Activated naive CD8-positive, alpha-beta T cell treated with anti-CD3 and anti-CD28 coated beads for 36 hours (primary cell): Measurements from ENCODE around the gene MRPS18A. TPM values are rescaled to one million over a fixed set of nuclear protein-coding genes. Genes with fewer than 3 reads are reported as not detected.
A peak's percentile ranks its signal among the peaks of the same experiment; 100 is the strongest.
"Not testable (repeated sequence)": the region's sequence is repeated elsewhere in the genome, so short reads cannot be mapped to it uniquely, and the experiment has no call there.

Experiments
- DNase-seq: peaks from one replicate; pipeline ENCODE4 v3.0.0; 2021
- H3K27ac Mint-ChIP-seq: one replicate; pipeline ENCODE4 v1.8.0; 2022; ENCODE audit warnings: mild to moderate bottlenecking, moderate library complexity, mixed read lengths
- H3K27me3 Mint-ChIP-seq: one replicate; pipeline ENCODE4 v1.8.0; 2022; ENCODE audit warnings: mild to moderate bottlenecking, mixed read lengths
- H3K36me3 Mint-ChIP-seq: one replicate; pipeline ENCODE4 v1.8.0; 2021; ENCODE audit warnings: mild to moderate bottlenecking, mixed read lengths
- H3K4me1 Mint-ChIP-seq: one replicate; pipeline ENCODE4 v1.8.0; 2021; ENCODE audit warnings: mixed read lengths
- H3K4me3 Mint-ChIP-seq: one replicate; pipeline ENCODE4 v1.8.0; 2022; ENCODE audit warnings: mild to moderate bottlenecking, moderate library complexity, mixed read lengths
- H3K9me3 Mint-ChIP-seq: one replicate; pipeline ENCODE4 v1.8.0; 2022; ENCODE audit warnings: mixed read lengths
- total RNA-seq, 2 experiments: library from RNA; stranded (reverse); gene quantifications; one replicate each; pipeline ENCODE4 v1.2.3, GENCODE V29; 2021

Gene MRPS18A
- total RNA-seq, 2 experiments from 2014 or later: 63.8 to 65.3 TPM

DNA sequence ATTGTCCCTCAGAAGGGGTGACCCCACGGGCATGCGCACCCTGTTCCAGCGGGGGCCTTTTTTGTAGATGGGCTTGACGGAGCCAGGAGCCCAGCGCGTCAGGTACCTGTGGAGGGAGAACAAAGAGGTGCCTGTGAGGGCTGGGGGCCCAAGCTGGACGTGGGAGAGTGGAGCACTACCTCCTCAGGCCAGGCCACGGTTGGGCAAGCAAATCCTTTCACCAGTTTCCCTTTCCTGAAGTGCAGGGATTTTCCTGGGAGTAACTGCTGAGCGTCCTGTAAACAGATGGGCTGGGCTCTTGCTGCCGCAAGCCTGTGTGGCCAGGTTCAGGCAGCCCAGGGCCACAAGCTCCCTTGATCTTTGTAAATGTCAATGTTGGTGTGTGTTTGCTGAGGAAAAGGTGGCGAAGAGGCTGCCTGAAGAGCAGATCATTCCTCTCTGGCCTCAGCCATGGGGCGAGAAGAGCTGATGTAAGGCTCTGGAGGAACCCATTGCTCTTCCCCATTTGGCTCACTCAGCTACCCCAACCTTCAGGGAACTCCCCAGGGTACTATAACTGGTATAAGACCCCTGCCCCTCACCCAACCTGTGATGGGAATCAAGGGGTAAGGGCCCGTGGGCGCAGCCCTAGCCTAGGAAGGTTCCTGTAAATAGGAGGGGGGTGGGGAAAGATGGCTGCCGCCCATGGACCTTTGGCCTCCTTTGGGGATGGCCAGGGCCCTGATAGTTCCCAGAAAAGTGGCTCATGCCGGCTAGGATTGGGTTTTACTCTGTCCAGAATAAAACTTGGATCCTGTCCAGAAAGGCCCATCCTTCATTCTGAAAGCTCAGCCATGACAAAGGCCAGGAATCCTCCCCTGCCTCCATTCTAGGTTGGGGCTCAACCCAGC lies 15.5 kb downstream of the MRPS18A start:
- DNase-seq: no peak
- no peak overlapping the region for H3K27ac Mint-ChIP-seq
- peaks cover 6% of the 10 kb centered on the region for H3K36me3 Mint-ChIP-seq
- peaks cover 35% of the 10 kb centered on the region for H3K4me1 Mint-ChIP-seq
- no peak overlapping the region for H3K4me3 Mint-ChIP-seq
- no peaks in the 10 kb centered on the region for H3K27me3 Mint-ChIP-seq
- H3K9me3 Mint-ChIP-seq: no peaks in the 10 kb centered on the region

DNA sequence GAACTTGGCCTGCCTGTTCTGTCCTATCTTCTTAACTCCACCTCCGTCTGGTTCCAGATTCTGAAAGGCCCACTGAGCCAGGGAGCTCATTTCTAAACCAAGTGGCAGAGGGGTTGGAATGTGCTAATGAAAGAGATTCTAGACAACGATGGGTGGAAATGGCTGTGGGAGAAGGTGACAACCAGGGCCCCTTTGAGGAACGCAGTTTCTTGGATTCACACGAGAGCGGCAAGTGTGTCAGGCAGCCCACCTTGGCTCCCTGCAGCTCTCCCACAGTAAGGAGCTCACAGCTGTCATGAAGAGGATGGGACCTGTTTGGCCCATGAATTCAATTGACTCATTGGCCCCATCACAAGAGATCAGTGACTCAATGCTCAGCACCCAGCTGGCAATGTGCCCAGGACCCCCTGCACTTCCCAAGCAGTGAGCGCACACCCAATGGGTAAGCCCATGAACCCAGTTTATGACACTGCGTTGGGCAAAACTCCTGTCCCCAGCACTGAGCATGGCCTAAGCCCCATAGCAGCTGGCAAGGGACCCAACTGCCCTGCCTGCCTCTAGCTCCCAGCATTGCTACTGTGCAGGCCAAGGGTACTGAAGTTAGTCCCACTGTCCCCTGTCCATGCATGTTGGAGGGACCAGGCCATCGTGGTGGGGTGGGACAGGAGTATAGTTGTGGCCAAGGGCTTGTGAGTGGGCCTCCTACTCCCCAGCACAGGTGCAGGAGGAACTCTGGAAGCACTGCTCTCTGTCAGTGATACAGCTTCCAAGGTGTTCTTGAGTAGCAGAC lies 16.4 kb downstream of the MRPS18A start:
- Mint-ChIP-seq H3K36me3 (peaks cover 6% of the 10 kb centered on the region), H3K27ac (no peak overlapping the region), H3K4me1 (peaks cover 37% of the 10 kb centered on the region), H3K9me3 (no peaks in the 10 kb centered on the region), H3K27me3 (no peaks in the 10 kb centered on the region), H3K4me3 (no peak overlapping the region)
- DNase-seq: no peak

DNA sequence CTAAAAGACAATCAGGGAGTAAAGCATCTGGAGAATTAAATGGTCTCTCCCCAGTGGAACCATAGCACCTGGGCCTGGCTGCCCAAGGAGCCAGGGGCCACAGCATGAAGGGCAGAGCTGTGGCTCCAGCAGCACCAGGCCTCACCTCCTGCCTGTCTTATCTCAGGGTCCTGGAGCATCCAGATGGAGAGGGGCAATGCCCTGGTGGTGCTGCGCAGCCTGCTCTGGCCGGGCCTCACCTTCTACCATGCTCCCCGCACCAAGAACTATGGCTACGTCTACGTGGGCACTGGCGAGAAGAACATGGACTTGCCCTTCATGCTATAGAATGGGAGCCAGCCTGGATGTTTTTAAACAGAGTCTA lies 17.0 kb downstream of the MRPS18A start:
- peaks cover 6% of the 10 kb centered on the region for H3K36me3 Mint-ChIP-seq
- no peaks in the 10 kb centered on the region for H3K9me3 Mint-ChIP-seq
- H3K27ac Mint-ChIP-seq: peak overlapping the region; percentile 63
- H3K4me1 Mint-ChIP-seq: peaks cover 37% of the 10 kb centered on the region
- DNase-seq: no peak
- no peaks in the 10 kb centered on the region for H3K27me3 Mint-ChIP-seq
- no peak overlapping the region for H3K4me3 Mint-ChIP-seq

DNA sequence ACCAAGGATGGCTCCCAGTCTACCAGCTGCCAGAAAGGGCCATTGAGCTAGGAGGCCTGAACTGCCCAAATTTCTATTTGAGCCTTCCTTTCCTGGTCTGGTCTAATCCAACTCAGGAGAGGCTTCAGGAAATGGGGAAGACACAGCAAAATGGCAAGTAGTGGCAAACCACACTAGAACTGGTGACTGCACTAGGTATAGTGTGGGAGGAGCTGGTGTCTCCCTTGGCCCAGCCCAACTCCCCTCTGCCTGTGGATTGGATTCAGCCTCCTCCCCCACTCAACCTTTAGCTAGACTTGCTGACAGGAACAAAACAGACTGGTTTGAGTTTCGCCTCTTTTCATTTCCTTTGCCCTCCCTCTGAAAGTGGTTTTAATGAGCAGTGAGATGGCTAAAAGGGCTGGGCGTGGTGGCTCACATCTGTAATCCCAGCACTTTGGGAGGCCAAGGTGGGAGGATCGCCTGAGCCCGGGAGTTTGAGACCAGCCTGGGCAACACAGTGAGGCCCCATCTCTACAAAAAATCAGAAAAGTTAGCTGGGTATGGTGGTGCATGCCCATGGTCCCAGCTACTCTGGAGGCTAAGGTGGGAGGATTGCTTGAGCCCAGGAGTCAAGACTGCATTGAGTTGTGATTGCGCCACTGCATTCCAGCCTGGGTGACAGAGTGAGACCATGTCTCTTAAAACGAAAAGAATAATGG lies 17.5 kb downstream of the MRPS18A start:
- peak overlapping the region; percentile 63 for H3K27ac Mint-ChIP-seq
- H3K9me3 Mint-ChIP-seq: no peaks in the 10 kb centered on the region
- H3K4me1 Mint-ChIP-seq: peaks cover 37% of the 10 kb centered on the region
- peak; percentile 32 for DNase-seq
- no peaks in the 10 kb centered on the region for H3K27me3 Mint-ChIP-seq
- H3K36me3 Mint-ChIP-seq: peaks cover 6% of the 10 kb centered on the region
- H3K4me3 Mint-ChIP-seq: no peak overlapping the region

DNA sequence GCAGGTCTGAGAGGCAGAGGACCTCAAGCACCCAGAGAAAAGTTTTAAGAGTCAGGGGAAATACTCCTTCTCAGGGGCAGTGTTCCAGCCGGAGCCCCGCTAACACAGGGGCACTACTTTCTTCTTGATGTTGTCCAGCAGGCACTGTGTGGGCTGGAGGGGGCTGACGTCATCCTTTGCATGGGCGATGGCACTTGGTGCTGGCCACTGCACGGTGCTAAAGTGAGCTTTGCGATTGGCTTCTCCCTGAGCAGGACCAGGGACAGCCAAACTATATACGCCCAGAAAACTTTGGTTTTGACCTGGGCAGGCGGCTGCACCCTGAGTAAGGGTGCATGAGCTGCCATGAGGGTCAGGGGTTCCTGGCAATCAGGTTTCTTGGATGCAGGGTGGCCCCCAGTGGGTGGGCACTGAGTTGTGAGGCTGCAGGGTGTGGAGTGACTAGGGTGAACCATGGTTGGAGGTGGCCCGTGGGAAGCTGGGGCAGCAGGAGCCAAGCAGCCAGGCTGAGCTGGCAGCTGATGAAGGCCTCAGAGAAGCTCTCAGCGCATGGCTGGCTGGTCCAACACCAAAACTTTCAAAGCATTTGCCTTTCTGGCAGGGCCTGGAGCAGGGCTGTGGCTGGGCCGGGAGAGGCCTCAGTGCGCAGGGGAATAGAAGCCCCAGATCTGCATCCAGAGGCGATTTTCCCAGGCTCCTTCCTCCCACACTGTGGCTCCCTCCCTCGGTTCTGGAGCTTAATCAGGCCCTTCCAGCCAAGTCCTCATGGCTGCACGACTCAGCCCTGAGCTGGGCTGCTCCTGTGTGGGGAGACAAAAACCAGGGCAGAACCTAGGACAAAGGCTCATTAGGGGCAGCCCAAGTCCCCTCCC lies 18.3 kb downstream of the MRPS18A start:
- peak overlapping the region; percentile 63 for H3K27ac Mint-ChIP-seq
- H3K4me1 Mint-ChIP-seq: peaks cover 37% of the 10 kb centered on the region
- H3K9me3 Mint-ChIP-seq: no peaks in the 10 kb centered on the region
- H3K27me3 Mint-ChIP-seq: no peaks in the 10 kb centered on the region
- no peak overlapping the region for H3K4me3 Mint-ChIP-seq
- no peak for DNase-seq
- peaks cover 6% of the 10 kb centered on the region for H3K36me3 Mint-ChIP-seq

DNA sequence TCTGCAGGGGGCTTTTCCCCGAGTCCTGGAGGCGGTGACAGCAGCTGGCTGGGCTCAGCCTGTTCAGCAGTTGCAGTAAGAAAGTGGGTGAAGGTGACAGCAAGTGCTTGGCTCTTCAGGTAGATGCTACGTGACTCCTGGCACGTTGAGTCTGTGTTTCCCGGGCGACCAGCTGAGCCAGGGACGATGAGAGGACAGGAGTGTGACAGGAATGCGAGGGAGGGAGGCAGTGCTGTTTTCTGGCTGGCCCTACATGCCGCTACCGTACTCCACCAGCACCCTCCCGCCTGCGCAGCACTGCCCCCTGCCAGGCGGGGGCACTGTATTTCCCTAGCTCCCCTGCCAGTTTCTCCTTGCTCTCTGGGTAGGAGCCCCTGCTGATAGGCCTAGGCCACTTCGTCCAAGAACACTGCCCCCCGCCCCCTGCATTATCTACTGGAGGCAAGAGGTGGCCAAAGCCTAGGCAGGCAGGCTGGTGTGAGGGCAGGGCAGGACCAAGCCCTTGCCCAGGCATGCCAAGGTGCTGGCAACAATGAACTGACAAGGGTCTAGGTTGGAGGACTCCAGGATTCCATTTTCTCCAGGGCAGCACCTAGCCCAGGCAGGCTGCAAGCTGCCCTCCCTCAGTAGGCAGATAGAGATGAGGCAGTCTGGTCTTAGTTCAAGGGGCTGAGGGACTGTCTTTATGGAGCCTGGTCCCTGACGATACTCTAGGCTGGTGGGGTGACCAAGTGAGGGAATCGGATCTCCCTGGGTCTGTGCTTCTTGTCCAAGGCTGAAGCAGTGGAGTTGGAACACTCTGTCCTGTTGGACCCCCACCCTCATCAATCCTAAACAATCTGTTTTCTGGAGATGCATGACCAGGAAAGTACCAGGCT lies 19.2 kb downstream of the MRPS18A start:
- Mint-ChIP-seq H3K4me3 (peak overlapping the region; percentile 60), H3K9me3 (no peaks in the 10 kb centered on the region), H3K27ac (peak overlapping the region; percentile 66), H3K27me3 (no peaks in the 10 kb centered on the region), H3K4me1 (peaks cover 37% of the 10 kb centered on the region), H3K36me3 (peaks cover 6% of the 10 kb centered on the region)
- peak; percentile 65 for DNase-seq

DNA sequence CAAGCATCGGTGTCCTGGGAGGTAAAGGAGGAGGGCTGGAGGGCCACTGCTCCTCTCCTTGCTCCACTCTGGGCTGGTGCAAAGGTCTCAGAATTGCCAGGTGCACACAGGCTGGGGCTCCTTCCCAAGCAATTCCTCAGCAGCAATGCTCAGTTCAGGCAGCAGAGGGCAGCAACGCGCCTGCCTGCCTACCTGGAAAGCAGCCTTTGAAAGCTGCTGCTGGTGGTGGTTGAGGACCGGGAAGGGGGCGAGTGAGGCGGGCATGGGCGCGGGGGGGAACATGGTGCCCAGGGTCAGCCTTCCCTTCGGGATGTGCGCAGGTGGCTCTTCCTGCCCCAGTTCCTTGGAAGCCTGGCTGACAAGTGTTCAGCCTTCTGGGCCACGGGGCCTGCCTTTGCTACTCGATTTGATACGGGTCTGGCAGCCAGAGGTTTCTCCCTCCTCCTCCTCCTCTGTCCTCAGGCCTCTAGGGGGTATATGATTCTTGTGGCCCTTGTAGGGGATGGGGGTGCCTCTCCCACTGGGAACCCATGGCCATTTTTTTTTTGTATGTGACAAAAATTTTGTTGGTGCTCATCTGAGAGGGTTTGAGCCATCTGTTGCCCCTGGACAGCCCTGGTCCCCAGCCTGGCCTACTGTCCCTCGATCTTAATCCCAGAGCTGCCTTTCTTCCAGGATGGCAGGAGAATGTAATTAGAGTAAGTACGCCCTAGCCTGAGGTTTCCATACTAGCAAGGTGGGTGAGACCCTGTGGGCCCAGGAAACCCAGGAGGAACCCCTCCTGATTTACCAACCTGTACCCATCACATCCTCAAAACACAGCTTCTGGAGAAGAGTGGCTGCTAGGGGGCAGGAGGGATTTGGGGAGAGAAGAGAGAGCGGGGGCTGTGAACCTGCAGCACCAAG lies 20.1 kb downstream of the MRPS18A start:
- Mint-ChIP-seq H3K36me3 (peaks cover 6% of the 10 kb centered on the region), H3K27ac (peak overlapping the region; percentile 66), H3K4me3 (peak overlapping the region; percentile 60), H3K4me1 (peaks cover 37% of the 10 kb centered on the region), H3K27me3 (no peaks in the 10 kb centered on the region), H3K9me3 (no peaks in the 10 kb centered on the region)
- peak; percentile 76 for DNase-seq

DNA sequence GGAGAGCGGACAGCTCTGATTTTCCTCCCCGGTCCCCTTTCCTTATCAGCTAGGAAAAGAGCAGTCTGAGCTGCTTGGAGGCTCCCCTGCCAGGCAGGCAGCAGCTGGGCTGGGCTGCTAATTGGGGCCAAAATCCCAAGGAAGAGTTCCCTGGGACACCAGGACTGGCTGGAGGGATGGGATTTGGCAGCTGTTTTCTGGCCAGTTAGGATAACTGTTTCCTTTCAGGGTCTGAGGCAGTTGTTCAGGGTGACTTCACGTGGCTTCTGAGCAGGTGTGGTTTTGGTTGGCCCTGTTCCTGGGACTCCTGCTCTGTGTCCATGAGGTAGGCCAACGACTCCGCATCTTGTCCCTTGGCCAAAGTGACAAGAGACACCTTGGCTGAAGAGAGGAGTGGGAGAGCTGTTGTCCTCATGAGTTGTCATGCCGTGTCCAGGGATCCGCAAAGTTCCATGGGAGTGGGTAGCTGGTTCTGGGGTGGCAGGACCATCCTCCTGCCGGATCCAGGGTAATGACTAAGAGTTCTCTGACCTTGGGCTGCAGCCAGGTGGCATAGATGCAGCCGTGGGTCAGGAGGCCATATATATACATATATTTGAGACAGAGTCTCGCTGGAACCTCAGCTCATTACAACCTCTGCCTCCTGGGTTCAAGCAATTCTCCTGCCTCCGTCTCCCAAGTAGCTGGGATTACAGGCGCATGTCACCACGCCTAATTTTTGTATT lies 21.2 kb downstream of the MRPS18A start:
- H3K27ac Mint-ChIP-seq: no peak overlapping the region
- H3K27me3 Mint-ChIP-seq: no peaks in the 10 kb centered on the region
- H3K36me3 Mint-ChIP-seq: no peaks in the 10 kb centered on the region
- H3K9me3 Mint-ChIP-seq: no peaks in the 10 kb centered on the region
- DNase-seq: no peak
- no peak overlapping the region for H3K4me3 Mint-ChIP-seq
- peaks cover 37% of the 10 kb centered on the region for H3K4me1 Mint-ChIP-seq

DNA sequence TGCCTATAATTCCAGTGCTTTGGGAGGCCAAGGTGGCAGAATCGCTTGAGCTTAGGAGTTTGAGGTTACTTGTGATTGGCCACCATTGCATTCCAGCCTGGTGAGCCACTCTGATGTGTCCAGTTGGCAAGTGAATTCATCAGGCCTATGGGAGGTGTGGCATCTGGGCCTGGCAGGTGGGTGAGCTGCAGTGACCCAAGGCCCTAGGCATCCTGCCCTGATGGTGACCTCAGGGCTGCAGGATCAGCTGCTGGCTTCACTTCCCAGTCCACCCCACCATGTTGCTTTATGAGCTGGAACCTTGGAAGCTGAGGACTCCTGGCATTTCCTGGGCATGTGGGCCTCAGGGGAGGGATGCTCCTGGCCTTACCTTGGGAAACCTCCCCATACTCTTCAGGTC lies 22.2 kb downstream of the MRPS18A start:
- Mint-ChIP-seq H3K27me3 (no peaks in the 10 kb centered on the region), H3K4me1 (peaks cover 30% of the 10 kb centered on the region), H3K36me3 (no peaks in the 10 kb centered on the region), H3K4me3 (no peak overlapping the region), H3K9me3 (no peaks in the 10 kb centered on the region), H3K27ac (no peak overlapping the region)
- DNase-seq: no peak

DNA sequence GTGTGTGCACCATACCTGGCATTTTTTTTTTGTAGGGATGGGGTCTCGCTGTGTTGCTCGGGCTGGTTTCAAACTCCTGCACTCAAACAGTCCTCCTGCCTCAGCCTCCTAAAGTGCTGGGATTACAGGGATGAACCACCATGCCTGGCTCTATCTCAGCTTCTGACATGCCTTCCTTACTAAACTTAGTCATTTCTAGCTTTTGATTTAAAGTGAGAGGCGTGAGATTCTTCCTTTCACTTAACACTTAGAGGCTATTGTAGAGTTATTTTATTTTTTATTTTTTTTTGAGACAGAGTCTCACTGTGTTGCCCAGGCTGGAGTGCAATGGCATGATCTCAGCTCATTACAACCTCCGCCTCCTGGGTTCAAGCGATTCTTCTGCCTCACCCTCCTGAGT lies 24.6 kb downstream of the MRPS18A start:
- not testable (repeated sequence) for H3K36me3 Mint-ChIP-seq, DNase-seq, H3K9me3 Mint-ChIP-seq, H3K27me3 Mint-ChIP-seq, H3K27ac Mint-ChIP-seq, H3K4me3 Mint-ChIP-seq
- peaks cover 10% of the 10 kb centered on the region for H3K4me1 Mint-ChIP-seq

DNA sequence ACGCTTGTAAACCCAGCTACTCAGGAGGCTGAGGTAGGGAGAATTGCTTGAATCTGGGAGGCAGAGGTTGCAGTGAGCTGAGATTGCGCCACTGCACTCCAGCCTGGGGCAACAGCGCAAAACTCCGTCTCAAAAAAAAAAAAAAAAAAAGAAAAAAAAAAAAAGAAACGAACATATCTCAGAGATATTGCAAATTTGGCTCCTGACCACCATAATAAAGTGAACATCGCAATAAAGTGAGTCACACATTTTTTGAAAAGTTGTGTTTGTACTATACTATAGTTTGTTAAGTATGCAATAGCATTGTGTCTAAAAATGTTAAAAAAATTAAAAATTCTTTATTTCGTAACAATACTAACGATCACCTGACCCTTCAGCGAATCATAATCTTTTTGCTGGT lies 29.4 kb downstream of the MRPS18A start:
- no peaks in the 10 kb centered on the region for H3K4me1 Mint-ChIP-seq
- H3K27me3 Mint-ChIP-seq: no peaks in the 10 kb centered on the region
- no peak for DNase-seq
- H3K36me3 Mint-ChIP-seq: no peaks in the 10 kb centered on the region
- H3K4me3 Mint-ChIP-seq: no peak overlapping the region
- H3K9me3 Mint-ChIP-seq: no peaks in the 10 kb centered on the region
- H3K27ac Mint-ChIP-seq: no peak overlapping the region

DNA sequence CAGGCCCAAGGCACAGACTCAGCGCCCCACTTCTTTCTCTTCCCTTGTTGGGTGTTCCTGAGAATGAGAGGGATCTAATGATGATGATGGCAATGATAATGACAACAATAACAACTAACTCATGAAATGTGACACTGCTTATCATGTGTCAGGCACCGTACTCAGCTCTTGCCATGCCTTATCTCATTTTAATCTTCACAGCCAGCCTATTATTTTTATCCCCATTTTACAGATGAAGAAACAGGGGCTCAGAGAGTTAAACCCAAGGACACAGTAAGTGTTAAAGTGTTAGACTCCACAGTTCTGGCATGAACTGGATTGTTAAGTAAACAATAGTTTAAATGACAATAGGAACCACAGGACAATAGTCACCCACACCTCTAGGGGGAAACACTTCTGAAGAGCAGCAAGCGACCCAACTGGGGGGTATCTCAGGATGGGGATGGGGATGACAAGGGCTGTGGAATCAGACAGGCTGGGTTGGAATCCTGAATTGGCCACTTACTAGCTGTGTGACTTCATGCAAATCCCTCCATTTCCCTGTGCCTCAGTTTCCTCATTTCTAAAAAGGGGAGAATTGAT lies 30.3 kb downstream of the MRPS18A start:
- Mint-ChIP-seq H3K27me3 (no peaks in the 10 kb centered on the region), H3K27ac (no peak overlapping the region), H3K36me3 (no peaks in the 10 kb centered on the region), H3K4me3 (no peak overlapping the region), H3K4me1 (no peaks in the 10 kb centered on the region), H3K9me3 (no peaks in the 10 kb centered on the region)
- DNase-seq: no peak
